Measurements from ENCODE around the gene SV2B.
"Not testable (repeated sequence)": the region's sequence is repeated elsewhere in the genome, so short reads cannot be mapped to it uniquely, and the experiment has no call there.

SV2B gene, protein sequence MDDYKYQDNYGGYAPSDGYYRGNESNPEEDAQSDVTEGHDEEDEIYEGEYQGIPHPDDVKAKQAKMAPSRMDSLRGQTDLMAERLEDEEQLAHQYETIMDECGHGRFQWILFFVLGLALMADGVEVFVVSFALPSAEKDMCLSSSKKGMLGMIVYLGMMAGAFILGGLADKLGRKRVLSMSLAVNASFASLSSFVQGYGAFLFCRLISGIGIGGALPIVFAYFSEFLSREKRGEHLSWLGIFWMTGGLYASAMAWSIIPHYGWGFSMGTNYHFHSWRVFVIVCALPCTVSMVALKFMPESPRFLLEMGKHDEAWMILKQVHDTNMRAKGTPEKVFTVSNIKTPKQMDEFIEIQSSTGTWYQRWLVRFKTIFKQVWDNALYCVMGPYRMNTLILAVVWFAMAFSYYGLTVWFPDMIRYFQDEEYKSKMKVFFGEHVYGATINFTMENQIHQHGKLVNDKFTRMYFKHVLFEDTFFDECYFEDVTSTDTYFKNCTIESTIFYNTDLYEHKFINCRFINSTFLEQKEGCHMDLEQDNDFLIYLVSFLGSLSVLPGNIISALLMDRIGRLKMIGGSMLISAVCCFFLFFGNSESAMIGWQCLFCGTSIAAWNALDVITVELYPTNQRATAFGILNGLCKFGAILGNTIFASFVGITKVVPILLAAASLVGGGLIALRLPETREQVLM

GRCh38 chr15:91099995-91100813 lies at the start of gene SV2B:
Gene SV2B, plus strand, starts transcription at chr15:91100257. Its CDS starts 126,007 bp downstream, at chr15:91226264.
- DNase-seq (ENCODE audit: low read depth): no peak

DNA sequence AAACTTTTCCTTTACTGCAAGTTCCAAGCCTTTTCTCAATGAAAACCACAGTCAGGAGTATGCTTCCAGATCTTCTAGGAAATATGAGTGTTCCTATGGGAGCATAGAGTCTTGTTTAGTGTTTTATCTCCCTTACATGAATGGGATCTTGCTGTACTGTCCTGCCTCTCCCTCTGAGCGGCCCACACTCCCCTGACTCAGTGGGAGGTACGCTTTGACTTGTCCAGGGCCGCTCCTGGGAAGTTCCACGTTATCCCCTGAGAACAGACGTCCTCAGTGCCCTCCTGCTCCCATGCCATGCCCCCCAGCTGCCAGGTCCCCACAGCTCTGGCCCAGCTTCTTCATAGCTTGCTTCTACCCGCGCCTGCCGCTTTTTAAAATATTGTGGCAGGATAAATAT lies 48.8 kb upstream of the SV2B start:
- DNase-seq (ENCODE audit: low read depth): no peak

GRCh38 chr15:91054816-91055215 lies 45.2 kb upstream of the SV2B start:
- no peak for DNase-seq (ENCODE audit: low read depth)

GRCh38 chr15:91055548-91056331 lies 44.3 kb upstream of the SV2B start:
- DNase-seq (ENCODE audit: low read depth): no peak

- DNase-seq (ENCODE audit: low read depth): no peak
These were observed 38.8 kb upstream of the SV2B start for GRCh38 chr15:91061230-91061629.

- no peak for DNase-seq (ENCODE audit: low read depth)
These were observed 38.1 kb upstream of the SV2B start for GRCh38 chr15:91061997-91062396.

- no peak for DNase-seq (ENCODE audit: low read depth)
These were observed 34.6 kb upstream of the SV2B start for GRCh38 chr15:91065505-91065904.

DNA sequence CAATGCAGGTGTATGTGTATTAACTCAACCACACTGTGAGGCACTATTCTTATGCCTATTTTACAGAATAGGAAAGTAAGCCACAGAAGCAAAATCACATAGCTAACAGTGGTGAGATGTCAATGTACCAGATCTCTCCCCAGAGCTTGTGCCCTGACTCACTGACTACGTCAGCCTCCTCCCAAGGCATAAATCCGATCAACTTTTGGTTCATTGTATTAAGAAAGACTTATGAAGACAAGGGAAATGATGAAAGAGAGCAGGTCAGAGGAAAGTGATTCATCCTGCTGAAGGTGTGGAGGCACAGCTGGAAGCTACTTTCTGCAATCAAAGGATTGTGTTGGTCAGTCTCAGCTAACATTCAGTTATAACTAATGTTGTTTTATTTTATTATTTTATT lies 33.0 kb upstream of the SV2B start:
- DNase-seq (ENCODE audit: low read depth): no peak

GRCh38 chr15:91068436-91068835 lies 31.6 kb upstream of the SV2B start:
- no peak for DNase-seq (ENCODE audit: low read depth)

DNA sequence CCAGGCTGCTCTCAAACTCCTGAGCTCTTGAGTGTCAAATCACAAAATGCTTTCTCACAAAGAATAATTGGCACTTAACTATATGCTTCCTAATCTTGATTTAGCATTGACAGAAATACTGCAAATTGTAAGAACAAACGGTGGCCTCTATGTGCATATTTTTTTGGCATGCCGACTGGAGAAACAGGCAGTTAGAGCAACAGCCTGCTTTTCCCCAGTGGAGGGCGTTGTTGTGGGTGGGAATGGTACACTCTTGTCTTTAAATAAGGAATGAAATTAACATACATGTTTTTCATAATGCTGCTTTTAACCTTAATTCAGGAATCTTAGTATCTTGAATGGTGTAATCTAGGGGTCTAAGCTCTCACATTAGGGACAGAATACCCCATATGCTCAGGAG lies 31.1 kb upstream of the SV2B start:
- no peak for DNase-seq (ENCODE audit: low read depth)

DNA sequence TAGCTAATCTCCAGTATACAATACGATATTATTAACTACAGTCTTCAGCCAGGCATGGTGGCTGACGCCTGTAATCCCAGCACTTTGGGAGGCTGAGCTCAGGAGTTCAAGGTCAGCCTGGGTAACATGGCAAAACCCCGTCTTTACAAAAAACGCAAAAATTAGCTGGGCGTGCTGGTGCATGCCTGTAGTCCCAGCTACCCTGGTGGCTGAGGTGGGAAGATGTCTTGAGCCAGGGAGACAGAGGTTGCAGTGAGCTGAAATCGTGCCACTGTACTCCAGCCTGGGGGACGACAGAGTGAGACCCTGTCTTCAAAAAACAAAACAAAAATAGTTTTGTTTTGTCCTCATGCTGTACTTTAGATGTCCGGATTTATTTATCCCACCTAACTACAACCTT lies 29.2 kb upstream of the SV2B start:
- DNase-seq (ENCODE audit: low read depth): no peak

DNA sequence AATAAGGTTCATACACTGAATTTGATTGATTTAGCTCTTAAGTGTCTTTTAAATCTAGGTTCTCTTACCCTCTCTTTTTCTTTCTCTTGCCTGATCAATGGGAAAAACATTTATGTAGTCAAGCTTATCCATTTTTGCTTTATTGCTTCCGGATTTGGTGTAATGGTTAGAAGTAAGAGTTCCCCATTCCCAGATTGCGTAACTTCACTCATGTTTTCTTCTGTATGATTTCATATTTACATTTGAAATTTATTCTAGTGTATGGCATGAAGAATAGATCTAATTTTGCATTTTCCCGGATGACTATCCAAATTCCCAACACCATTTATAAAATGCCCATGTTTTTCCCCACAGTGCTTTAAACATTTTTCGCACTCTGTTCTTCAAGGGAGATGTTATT lies 27.9 kb upstream of the SV2B start:
- DNase-seq (ENCODE audit: low read depth): no peak

GRCh38 chr15:91073077-91073476 lies 27.0 kb upstream of the SV2B start:
- DNase-seq (ENCODE audit: low read depth): no peak

- DNase-seq (ENCODE audit: low read depth): no peak
These were observed 26.3 kb upstream of the SV2B start for GRCh38 chr15:91073768-91074167.

DNA sequence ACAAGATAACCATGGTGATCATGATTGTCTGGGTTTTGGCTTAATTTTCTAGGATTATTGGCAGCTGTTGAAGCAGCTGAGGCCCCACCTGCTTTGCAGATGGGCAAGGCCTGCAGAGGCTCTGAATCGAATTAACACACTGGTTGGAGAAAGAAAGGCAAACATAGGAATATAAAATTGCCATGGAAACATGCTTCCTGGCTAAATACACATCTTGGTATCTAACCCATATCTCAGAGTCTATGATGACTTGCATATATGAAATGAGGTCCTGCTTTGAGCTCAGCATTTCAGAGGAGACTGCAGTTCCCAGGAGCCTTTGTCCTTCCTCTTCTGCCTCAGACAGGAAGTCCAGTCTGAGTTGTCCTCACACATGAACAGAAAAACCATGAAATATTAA lies 24.3 kb upstream of the SV2B start:
- no peak for DNase-seq (ENCODE audit: low read depth)

GRCh38 chr15:91077029-91077428 lies 23.0 kb upstream of the SV2B start:
- no peak for DNase-seq (ENCODE audit: low read depth)

DNA sequence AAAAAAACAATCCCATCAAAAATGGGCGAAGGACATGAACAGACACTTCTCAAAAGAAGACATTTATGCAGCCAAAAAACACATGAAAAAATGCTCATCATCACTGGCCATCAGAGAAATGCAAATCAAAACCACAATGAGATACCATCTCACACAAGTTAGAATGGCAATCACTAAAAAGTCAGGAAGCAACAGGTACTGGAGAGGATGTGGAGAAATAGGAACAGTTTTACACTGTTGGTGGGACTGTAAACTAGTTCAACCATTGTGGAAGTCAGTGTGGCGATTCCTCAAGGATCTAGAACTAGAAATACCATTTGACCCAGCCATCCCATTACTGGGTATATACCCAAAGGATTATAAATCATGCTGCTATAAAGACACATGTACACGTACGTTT lies 6.2 kb upstream of the SV2B start:
- not testable (repeated sequence) for DNase-seq (ENCODE audit: low read depth)

GRCh38 chr15:91098451-91098850 lies 1.6 kb upstream of the SV2B start:
- no peak for DNase-seq (ENCODE audit: low read depth)

DNA sequence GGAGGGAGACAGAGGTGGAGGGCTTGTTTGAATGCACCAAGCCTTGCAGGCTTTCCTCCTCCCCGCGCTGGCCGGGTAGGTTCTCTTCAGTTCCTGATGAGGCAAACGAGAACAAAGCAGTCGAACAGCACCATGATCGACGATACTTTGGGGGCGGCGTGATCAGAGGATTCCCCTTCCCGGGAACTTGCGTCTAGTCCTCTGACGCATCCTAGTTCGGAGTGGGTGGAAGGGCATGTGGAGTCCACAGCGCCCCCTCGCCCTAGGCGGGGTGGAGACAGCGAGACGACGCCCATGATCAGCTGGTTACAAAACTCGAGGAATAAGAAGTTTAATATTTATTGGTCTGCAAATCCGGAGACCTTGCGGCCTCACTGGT lies 452 bp upstream of the SV2B start:
- DNase-seq (ENCODE audit: low read depth): no peak

- DNase-seq (ENCODE audit: low read depth): no peak
These were observed 954 bp downstream of the SV2B start for GRCh38 chr15:91100814-91101607.

DNA sequence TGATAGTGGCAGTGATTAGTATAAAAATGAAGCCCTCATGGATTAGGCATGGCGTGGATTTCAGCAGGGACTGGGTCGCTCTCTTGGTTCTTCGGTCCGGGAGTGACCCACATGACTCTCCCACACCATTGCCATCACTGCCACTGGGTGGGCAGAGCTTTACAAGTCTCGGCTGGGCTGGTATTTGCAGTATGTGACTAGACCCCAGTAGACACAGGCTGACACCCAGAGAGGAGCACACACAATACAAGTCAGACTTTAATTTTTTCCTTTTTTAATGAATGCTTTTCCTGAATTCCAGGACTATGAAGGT lies 1.5 kb downstream of the SV2B start:
- DNase-seq (ENCODE audit: low read depth): no peak
